ENCODE measurements around the gene MACROH2A1.

MACROH2A1 gene

DNA sequence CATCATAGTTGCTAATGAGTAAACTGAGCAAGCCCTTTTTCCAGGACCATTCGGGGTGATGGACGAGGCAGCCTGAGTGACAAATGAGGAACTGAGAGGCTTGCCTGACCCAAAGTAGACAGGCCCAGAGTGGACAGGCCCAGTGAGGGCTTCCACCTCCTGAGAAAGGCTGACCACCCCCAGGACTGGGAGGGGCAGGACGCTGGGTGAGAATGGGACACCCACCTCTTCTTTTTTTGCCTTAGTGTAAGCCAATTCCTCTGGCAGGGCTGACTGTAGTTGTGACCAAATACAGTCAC lies 68.3 kb downstream of the MACROH2A1 start:
- no peak for DNase-seq (ENCODE audit: low read depth)

DNA sequence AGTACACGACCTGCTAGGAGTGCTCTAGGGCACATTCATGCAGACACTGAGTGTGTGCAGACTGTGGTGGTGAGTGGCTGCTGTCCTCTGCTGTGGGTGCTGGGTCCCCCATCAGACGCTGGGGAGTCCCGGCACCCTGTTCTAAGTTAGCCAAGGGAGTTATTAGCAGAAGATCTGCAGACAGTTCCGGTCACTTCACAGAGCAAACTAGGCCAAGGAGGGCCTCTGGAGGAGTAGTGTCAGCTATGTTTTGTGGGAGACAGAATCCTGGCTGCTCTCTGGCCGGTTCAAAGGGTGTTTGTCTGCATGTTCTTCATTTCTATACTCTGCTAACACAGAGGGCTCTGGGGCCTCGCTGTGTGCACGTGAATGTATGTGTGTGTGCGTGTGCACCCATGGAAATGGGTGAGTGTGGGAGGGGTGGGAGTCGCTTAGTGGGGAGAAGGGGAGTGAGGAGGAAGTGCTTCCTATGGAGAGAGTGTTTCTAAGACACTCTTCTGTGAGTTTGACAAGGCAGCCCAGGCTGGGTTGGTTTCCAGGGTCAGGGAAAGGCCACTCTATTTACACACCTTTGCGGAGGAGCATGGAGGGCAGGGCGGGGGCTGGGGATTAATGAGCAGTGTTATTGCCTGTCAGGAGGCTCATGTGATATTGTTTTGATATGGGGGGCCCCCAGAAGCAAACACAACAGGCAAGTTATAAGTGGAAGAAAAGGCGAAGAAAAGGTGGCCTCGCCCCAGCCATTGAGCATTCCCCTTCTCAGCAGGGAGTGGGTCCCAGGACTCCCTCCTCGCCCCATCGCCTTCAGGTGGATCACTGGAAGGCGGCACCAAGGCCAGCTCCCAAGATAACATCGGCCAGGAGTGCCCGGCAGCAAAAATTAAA lies 68.9 kb downstream of the MACROH2A1 start:
- DNase-seq (ENCODE audit: low read depth) = no peak

DNA sequence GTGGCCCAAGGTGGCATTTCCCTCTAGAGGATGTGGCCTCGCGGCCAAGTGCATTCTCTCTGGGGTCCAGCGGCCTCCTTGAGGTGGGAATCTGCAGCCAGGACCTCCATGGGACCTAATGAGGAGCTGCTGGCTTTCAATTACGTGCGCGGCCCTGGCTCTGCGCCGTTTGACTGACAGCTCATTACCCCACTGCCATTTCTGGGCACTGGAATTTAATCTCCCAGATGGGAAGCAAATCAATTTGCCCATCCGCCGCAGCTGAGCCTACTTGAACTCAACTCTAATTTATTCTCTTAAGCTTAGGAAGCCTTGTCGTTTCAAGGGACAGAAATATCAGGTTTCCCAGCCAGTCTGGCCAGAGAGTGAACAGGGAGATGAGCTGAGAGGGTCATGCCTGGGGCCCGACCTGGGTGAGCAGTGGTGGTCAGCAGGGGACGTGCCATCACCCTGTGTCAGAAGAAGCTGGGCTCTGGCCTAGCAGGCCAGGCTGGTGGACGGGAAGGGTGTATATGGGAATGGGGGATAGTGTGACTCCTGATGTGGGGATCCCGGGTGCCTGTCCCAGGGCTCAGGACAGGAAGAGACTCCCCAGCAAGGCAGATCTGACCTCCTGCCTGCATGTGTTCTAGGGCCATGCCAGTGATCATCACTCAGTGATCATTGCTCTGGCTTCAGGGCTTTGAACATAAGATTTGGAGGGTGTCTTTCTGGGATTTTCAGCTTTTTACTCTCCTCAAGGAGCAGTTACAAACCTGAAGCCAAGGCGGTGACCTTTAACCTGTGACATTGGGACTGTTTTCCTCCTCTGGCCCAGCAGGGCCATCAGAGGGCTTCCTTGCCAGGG lies 69.7 kb downstream of the MACROH2A1 start:
- no peak for DNase-seq (ENCODE audit: low read depth)

DNA sequence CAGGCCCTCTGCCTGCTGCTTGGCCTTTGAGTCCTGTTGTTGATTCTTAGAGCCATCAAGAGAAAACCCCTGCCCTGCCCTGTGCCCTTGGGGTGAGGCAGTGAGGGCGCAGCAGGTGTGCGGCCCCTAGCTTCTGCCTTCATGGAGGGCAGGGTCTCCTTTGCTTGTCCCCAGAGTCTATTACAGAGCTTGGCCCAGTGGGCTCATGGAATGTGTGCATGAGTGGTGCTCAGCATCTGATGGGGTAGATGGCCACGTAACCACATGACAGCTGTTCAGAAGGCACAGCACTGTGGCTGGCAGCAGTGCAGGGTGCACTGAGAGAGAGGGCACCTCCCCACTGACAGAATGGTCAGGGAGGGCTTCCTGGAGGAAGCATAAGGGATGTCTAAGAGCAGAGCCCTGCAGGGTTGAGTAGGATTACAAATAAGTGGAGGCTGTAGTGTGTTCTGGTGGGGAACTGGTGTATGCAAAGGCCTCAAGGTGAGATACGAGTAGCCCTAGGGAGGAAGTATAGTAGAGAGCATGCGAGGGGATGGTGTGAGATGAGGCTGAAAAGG lies 70.8 kb downstream of the MACROH2A1 start:
- DNase-seq (ENCODE audit: low read depth) = no peak

DNA sequence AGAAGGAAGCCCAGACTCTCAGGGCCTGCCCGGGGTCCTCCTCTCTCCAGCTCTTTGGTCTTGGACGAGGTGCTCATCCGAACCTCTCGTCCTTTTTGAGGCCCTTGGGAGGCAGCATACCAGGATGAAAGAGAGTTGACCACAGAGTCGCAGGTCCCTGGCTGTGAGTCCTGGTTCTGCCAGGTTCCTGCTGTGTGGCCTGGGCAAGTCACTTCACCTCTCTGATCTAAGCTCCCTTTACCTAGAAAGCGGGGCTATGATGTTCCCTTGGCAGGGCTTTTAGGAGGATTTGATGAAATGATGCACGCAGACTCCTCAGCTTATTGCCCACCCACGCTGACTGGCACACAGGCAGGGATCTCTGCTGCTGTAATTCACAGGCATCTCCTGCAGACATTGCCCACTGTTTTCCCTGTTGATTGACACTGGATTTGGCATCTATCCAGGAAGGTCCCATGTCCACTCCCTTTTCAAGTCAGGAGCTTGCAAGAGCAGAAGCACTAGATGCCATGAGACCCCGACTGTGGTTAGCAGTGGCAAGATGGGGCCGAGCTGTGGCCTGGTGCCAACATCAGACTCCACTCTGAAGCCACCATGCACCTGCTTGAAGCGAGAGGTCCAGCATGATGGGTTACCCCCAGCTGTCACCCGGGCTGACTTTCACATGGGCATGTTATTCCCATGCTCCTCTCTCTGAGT lies 71.5 kb downstream of the MACROH2A1 start:
- no peak for DNase-seq (ENCODE audit: low read depth)

DNA sequence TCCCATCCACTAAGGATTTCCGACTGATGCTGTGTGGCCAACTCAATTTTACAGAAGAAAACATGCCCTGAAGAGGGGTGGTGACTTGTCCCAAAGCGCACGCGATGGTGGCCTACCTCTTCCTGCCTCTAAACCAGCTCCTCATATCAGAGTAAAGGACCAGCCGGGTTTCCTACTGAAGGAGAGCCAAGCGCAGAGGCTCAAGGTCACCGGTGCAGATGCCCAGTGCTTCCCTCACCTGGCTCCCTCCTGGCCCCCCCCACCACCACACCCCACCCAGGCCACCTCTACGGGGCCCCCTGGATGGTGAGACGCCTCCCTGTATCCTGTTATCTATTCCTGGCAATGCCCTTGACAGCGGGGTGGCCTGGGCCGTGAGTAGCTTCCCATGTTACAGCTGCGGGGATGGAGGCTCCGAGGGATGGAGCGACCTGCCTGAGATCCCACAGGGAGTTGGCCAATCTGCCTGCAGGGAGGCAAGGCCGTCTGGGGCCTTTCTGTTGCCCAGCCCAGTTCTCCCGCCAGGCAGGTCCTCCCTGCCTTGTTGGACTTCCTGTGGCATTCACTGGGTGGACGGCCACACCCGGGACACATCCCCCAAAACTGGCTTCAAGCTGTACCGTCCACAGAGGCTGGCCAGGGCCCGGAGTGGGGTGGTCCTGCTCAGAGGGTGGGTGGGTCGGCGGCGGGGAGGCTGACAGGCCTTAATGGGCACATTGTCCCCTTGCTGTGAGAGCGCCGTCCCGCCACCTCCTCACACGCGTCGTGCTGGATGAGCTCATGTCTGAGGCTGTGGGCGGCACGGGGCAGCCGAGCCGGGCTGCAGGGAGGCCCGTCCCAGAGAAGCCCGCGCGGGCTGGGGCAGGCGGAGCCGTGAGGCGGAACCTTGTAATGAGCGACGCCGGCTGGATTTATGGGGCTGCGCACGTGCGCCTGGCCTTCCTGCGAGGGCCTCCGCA lies 72.5 kb downstream of the MACROH2A1 start:
- DNase-seq (ENCODE audit: low read depth) = no peak

DNA sequence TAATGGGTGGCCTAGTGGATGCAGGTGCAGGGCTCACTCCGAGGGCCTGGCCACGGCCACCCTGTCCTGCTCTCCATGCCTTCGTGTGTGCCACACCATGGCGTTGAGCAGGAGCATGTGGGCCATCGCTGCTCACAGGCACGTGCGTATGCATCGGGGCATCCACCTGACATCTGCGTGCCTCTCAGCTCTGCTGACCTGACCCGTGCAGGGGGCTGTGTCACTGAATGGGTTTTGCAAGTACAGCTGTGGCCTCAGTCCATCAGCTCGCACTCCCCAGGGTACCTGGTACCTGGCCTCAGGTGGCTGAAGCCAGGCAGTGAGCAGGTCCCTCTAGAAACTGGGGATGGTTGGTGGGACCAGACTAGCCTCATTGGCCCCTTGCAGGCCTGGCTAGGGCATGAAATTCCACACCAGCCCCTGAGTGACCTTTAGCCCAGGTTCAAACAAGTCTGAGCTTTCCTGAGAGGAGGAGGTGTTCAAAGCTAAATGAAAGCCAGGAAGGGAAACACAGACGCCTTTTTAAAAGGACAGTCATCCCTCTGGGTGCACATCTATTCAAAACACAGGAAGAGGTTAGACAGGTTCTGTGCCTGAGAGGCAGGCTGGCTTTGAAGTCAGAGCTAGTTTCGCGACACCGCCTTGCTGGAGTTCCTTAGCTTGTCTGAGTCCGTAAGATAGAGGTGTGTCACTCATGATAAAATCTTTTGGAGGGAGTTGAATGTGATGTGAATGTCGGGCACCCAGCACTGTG lies 74.0 kb downstream of the MACROH2A1 start:
- DNase-seq (ENCODE audit: low read depth) = peak; percentile 14

DNA sequence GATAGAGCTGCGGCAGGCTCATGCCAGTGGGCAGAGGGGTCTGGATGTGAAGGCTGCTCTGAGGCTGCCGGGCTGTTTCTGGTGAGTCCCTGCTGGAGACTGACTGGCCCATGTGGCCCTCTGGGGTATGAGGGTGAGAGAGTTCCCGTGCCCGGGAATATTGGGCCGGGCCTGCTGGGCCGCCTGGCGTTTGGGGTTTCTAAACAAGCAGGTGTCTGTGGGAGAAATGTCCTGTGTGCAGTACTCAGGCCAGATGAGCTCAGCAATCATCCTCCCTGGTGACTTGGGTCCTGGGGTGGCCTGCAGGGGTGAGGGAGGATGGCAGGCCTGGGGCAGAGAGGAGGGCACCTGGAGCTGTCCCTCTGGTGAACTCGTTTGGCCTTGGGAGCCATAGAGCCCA lies 74.9 kb downstream of the MACROH2A1 start:
- DNase-seq (ENCODE audit: low read depth) = no peak

DNA sequence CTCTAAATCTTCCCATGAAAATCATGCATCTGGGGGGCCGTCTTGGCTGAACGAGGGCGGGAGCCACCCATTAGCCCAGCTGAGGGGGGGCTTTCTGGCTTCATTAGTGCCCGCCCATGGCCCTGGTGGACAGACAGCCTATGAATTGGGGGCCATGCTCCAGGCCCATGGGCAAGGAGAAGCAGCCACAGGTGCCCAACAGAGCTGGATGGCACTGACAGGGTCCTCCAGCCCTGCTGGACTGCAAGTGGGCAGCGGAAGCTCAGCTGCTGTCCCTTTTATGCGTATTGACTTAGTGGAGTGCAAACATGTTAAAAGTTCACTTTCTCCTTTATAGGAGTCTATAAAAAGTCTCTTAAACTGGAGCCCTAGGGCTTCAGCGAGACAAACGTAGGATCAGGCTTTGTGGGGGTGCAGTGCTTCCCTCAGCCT lies 75.3 kb downstream of the MACROH2A1 start:
- DNase-seq (ENCODE audit: low read depth) = no peak

DNA sequence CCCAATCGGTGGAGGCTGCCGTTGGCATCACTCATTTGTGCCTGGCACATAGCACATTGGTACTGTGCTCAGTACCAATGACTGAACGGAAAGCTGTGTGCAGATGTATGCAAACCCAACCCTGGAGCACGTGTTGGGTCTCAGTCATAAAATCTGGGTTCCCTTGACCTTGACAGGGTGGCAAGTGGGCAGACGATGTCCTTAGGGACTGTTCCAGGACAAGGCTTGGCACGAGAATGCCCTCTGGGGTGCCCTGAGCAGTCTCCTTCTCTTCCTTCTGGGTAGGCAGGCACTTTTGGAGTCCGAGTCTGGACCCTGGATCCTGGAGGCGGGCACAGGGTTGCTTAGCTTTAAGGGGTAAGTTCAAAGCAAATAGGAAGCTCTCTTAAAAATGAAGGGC lies 75.8 kb downstream of the MACROH2A1 start:
- no peak for DNase-seq (ENCODE audit: low read depth)

DNA sequence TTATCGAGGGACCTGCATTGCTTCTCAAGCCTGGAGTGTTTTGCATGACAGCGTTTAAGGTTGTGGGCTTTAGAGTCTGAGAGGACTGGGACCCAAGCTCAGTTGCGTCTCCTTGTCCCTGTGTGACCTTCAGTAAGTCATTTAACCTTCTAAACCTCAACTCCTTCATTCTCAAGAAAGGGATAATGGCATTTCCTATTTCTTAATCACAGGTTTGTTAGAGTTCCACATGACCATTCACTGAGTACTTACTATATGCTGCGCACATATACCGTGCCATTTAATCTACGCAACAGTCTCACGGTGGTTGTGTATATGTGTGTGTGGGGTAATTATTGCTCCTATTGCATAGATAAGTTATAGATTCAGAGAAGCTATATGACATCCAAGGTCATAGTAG lies 76.3 kb downstream of the MACROH2A1 start:
- no peak for DNase-seq (ENCODE audit: low read depth)

DNA sequence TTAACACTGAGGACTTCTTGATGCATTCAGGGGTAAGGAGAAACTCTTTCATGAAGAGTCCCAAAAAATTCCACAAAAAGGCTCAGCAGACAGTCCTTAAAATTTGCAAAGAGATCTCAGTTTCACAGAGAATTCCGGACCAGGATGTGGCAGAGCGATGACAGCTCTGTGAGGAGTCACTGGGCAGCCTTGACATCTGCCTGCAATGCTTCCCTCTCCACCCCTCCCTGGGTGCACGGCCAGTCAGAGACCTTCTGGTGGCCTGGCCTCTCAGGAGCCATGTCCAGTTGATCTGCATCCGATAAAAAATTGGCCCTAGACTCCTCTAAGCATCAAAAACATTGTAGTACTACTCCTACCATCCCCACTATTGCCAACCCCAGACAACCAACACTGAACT lies 76.8 kb downstream of the MACROH2A1 start:
- no peak for DNase-seq (ENCODE audit: low read depth)

DNA sequence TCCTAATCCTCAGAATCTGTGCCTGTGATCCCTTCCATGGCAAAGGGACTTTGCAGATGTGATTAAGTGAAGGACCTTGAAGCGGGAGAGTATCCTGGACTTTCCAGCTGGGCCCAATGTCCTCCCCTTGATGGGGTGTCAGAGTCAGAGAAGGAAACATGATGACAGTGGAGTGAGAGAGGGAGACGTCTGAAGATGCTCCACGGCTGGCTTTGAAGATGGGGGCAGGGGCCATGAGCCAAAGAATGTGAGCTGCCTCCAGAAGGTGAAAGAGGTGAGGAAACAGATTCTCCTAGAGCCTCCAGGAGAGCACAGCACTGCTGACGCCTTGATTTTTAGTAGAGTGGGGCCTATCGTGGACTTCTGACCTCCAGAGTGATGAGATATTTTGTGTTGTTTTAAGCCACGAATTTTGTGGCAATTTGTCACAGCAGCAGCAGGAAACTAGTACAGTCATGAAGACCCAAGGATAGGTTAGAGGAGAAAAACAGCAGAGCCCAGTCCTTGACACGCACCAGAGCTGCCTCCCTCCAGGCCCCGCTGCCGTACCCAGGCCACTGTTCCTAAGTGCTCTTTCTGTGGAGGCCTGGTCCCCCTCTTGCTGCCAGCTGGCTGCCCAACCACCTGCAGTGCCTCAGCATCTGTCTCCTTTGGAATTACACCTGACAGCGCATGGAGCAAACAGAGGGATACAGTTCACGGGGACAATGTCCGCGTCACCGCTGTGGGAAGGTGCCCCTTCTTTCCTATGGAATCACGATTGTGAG lies 78.1 kb downstream of the MACROH2A1 start:
- no peak for DNase-seq (ENCODE audit: low read depth)

DNA sequence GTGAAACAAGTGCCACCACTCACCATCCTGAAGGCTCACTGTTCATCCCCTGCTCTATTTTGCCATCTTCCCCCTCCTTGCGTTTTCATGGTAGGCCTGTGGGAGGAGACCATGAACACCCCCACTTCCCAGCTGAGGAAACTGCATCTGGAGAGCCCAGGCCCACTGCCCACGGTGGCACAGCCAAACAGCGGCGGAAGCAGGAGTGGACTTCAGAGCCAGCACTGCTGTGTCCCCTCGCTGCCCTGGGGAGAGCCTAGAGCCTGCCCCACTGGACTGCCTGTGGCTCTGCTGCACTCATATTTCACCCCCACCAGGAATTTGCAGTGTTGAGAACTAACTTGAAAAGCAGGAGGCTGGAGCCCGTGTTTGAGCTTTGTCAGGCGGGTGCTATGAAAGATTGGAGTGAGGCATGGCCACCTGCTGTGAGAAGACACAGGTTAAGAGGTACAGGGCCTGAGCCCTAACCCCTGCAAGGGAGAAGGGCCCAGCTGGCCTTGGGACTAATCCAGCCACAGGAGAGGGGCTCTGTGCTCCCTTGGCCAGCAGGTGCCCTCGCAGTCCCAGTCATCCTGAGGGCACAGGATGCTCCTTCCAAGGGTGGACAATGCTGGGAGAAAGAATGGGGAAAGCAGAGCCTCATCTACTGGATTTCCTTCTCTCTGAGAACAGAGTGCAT lies 79.0 kb downstream of the MACROH2A1 start:
- DNase-seq (ENCODE audit: low read depth) = no peak

DNA sequence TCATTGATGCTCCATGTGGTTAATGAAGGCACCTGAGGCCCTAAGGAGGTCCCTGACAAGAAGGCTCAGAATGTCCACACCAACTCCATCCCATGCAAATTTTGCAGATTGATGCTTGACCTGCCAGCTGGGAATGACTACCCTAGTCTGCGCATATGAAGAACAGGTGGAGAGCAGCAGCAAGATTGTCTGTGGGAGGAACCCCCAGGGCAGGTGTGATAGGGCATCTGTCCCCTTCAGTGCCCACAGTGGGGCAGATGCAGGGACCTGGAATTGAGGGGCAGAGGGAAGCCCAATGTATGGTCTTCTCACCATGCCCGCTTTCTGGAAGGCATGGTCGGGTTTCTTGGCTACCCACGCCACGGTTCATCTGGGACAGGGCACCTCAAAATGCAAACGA lies 79.6 kb downstream of the MACROH2A1 start:
- no peak for DNase-seq (ENCODE audit: low read depth)

DNA sequence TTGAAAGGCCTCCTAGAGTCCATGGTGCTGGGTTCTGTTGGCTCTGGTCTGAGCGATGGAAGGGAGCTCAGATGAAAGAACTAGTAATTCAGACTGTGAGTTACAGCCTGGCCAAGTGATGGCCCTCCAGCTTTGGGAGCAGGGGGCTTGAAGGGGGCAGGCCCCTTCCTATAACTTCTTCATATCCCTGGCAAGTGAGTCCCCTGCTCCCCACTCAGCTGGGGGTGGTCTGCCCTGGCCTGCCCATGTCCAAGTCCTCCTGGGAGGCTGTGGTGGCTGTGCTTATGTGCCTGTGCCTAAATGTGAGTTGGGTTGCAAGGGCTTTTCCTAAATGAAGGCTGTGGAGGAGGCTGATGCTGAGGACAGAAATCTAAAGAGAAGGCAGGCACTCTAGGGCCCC lies 80.1 kb downstream of the MACROH2A1 start:
- DNase-seq (ENCODE audit: low read depth) = no peak

DNA sequence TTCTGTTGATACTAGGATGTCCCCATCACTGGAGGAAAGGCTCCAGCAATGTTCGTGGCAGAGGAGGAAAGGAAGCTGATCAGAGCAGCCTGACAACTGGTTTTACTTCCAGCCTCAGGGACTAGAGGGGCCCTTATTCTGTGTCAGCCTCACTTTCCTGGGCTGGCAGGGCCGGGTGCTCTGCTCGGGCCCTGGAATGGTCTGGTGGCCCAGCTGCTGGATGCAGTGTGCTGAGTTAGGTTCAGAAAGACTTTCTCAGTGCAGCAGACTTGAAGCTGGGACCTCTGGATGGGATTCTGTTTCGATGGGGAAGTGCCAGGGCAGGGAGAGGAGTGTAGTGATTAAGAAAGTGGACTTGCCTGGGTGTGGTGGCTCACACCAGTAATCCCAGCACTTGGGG lies 81.0 kb downstream of the MACROH2A1 start:
- DNase-seq (ENCODE audit: low read depth) = no peak

DNA sequence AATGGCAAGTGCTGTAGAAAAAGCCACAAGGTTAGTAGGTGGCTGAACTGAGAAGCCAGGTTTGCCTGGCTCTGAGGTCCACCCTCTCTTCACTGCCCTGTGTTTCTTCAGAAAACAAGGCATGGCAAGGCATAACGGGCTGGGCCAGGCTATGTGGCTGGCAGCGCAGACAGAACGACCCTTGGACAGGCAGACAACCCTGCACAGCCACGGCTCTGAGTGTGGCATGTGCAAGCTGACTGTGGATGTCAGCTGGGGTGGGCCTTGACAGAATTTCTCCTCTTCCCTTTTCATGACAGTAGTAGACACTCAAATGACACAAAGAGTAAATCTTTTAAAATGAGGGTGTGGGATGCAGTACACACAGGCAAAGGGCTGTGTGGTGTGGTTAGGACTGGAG lies 81.7 kb downstream of the MACROH2A1 start:
- DNase-seq (ENCODE audit: low read depth) = no peak

DNA sequence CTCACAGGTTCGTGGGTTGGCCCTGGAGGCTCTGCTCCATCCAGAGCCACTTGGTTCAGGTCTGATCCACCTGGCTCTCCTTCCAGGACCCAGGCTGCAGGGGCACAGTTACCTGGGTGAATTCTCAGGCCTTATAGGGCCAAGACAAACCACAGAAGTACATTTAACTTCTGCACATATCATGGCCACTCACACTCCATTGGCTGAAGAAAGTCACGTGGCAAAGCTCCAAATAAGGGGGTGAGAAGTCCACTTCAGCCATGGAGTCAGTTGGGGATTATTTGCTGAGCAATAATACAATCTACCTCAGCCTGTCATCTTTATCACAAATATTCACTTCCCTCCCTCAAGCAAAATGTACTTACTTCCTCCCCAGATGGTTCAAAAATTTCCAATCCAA lies 83.6 kb downstream of the MACROH2A1 start:
- DNase-seq (ENCODE audit: low read depth) = no peak

Data from activated T-cell treated with anti-CD3 and anti-CD28 coated beads for 1 hour (primary cell).